GM19193 (cell line): Measurements from ENCODE around the gene CRYL1.

Source experiments
- POLR2A ChIP-seq: IDR thresholded peaks from 4 replicates; pipeline ENCODE4 v1.6.1; 2011; ENCODE audit not compliant: insufficient read depth, insufficient read length; ENCODE audit errors: extremely low read depth

CRYL1 gene

GRCh38 chr13:20506696-20507095, 19.0 kb downstream of the CRYL1 start:
- no peak for TF ChIP-seq POLR2A

- TF ChIP-seq POLR2A: no peak
Observed at GRCh38 chr13:20505405-20506366, 20.0 kb downstream of the CRYL1 start.

GRCh38 chr13:20503088-20504083, 22.3 kb downstream of the CRYL1 start:
- no peak for TF ChIP-seq POLR2A

- TF ChIP-seq POLR2A: no peak
Observed at GRCh38 chr13:20501592-20501991, 24.1 kb downstream of the CRYL1 start.

GRCh38 chr13:20501120-20501519, 24.5 kb downstream of the CRYL1 start:
- no peak for TF ChIP-seq POLR2A

GRCh38 chr13:20499986-20500385, 25.7 kb downstream of the CRYL1 start:
- TF ChIP-seq POLR2A: no peak

- no peak for TF ChIP-seq POLR2A
Observed at GRCh38 chr13:20498659-20499058, 27.0 kb downstream of the CRYL1 start.

- no peak for TF ChIP-seq POLR2A
Observed at GRCh38 chr13:20498129-20498528, 27.5 kb downstream of the CRYL1 start.

- TF ChIP-seq POLR2A: no peak
Observed at GRCh38 chr13:20497006-20497775, 28.5 kb downstream of the CRYL1 start.

- TF ChIP-seq POLR2A: no peak
Observed at GRCh38 chr13:20495087-20496023, 30.3 kb downstream of the CRYL1 start.

- TF ChIP-seq POLR2A: no peak
Observed at GRCh38 chr13:20494656-20495055, 31.0 kb downstream of the CRYL1 start.

- TF ChIP-seq POLR2A: no peak
Observed at GRCh38 chr13:20492641-20493040, 33.0 kb downstream of the CRYL1 start.

GRCh38 chr13:20491926-20492435, 33.7 kb downstream of the CRYL1 start:
- TF ChIP-seq POLR2A: no peak
